CD14-positive monocyte (primary cell): Measurements from ENCODE around the gene RASGRF2. TPM values are rescaled to one million over a fixed set of nuclear protein-coding genes. Genes with fewer than 3 reads are reported as not detected.
"Not testable (repeated sequence)": the region's sequence is repeated elsewhere in the genome, so short reads cannot be mapped to it uniquely, and the experiment has no call there.

Experiments
- DNase-seq, 3 donors: peaks; one replicate each; pipeline ENCODE4 v3.0.0-alpha.2; 2011 to 2022
- H2AFZ ChIP-seq: 2 replicates; pipeline ENCODE4 v1.6.0; 2012; ENCODE audit warnings: mild to moderate bottlenecking, low read depth, low read length, inconsistent platforms; ENCODE audit not compliant: insufficient read depth, poor library complexity, severe bottlenecking
- H3K27ac ChIP-seq, 2 donors: 1 replicate in 1 of 2; 2 replicates in 1 of 2; pipeline ENCODE4 v1.5.1; 2012 to 2013; ENCODE audit warnings: low read length in 2 of 2, control low read depth in 1 of 2, inconsistent platforms in 1 of 2, low read depth in 1 of 2, mild to moderate bottlenecking in 1 of 2
- H3K27me3 ChIP-seq, 2 donors: one replicate each; pipeline versions ENCODE4 v1.6.0 to v1.6.1; 2011 to 2013; ENCODE audit warnings: low read length in 2 of 2; ENCODE audit not compliant: control insufficient read depth in 2 of 2, insufficient read depth in 2 of 2
- H3K36me3 ChIP-seq, 2 donors: replicated peaks in 1 of 2; 1 replicate in 1 of 2; 2 replicates in 1 of 2; pipeline versions ENCODE4 v1.5.1 to v1.6.1; 2012 to 2013; ENCODE audit warnings: low read length in 2 of 2, control low read depth in 1 of 2, inconsistent platforms in 1 of 2, mild to moderate bottlenecking in 1 of 2; ENCODE audit not compliant: insufficient read depth in 2 of 2, control insufficient read depth in 1 of 2
- H3K4me1 ChIP-seq, 2 donors: 1 replicate in 1 of 2; 2 replicates in 1 of 2; pipeline versions ENCODE4 v1.5.1 to v1.6.1; 2012 to 2013; ENCODE audit warnings: low read length in 2 of 2, control low read depth in 1 of 2, inconsistent platforms in 1 of 2, mild to moderate bottlenecking in 1 of 2, moderate library complexity in 1 of 2; ENCODE audit not compliant: insufficient read depth in 2 of 2, control insufficient read depth in 1 of 2
- H3K4me2 ChIP-seq: replicated peaks from 2 replicates; pipeline ENCODE3; 2012; ENCODE audit warnings: low read length, moderate library complexity, mild to moderate bottlenecking; ENCODE audit not compliant: poor library complexity, severe bottlenecking; ENCODE audit errors: extremely low read depth
- H3K4me3 ChIP-seq, 3 experiments: fragments of 200-600 bp in 1 of 3; sonication (generic) in 1 of 3; replicated peaks in 1 of 3; 1 replicate in 2 of 3; 2 replicates in 1 of 3; pipeline ENCODE4 v1.5.1; 2011 to 2013; ENCODE audit warnings: low read length in 3 of 3, mild to moderate bottlenecking in 3 of 3, control low read depth in 2 of 3, low read depth in 2 of 3, inconsistent platforms in 1 of 3, moderate library complexity in 1 of 3
- H3K79me2 ChIP-seq: 2 replicates; pipeline ENCODE4 v1.6.0; 2012; ENCODE audit warnings: mild to moderate bottlenecking, control low read depth, inconsistent platforms, low read length, moderate library complexity; ENCODE audit not compliant: insufficient read depth
- H3K9ac ChIP-seq: 2 replicates; pipeline ENCODE4 v1.6.0; 2017; ENCODE audit warnings: low read length, mild to moderate bottlenecking; ENCODE audit not compliant: insufficient read depth, poor library complexity, severe bottlenecking
- H3K9me3 ChIP-seq, 2 donors: replicated peaks in 1 of 2; 1 replicate in 1 of 2; 2 replicates in 1 of 2; pipeline versions ENCODE4 v1.5.1 to v1.6.1; 2012 to 2013; ENCODE audit warnings: low read length in 2 of 2, control low read depth in 1 of 2; ENCODE audit not compliant: control insufficient read depth in 1 of 2, insufficient read depth in 1 of 2
- H4K20me1 ChIP-seq: 2 replicates; pipeline ENCODE4 v1.6.0; 2012; ENCODE audit warnings: mild to moderate bottlenecking, low read length, control low read depth, moderate library complexity; ENCODE audit not compliant: insufficient read depth
- H3K27ac Mint-ChIP-seq, 7 donors: one replicate each; pipeline ENCODE4 v1.8.0; 2020; ENCODE audit warnings: mild to moderate bottlenecking in 7 of 7, mixed read lengths in 7 of 7, moderate library complexity in 6 of 7, inconsistent platforms in 2 of 7
- H3K27me3 Mint-ChIP-seq, 3 donors: one replicate each; pipeline ENCODE4 v1.8.0; 2021 to 2022; ENCODE audit warnings: low read depth in 3 of 3, mild to moderate bottlenecking in 3 of 3, mixed read lengths in 3 of 3, moderate library complexity in 3 of 3, inconsistent platforms in 1 of 3
- H3K36me3 Mint-ChIP-seq, 2 donors: one replicate each; pipeline ENCODE4 v1.8.0; 2020; ENCODE audit warnings: mixed read lengths in 2 of 2, inconsistent platforms in 1 of 2, mild to moderate bottlenecking in 1 of 2
- H3K4me1 Mint-ChIP-seq: one replicate; pipeline ENCODE4 v1.8.0; 2020; ENCODE audit warnings: mild to moderate bottlenecking, mixed read lengths
- H3K4me3 Mint-ChIP-seq, 2 donors: one replicate each; pipeline ENCODE4 v1.8.0; 2020; ENCODE audit warnings: mild to moderate bottlenecking in 2 of 2, mixed read lengths in 2 of 2, moderate library complexity in 1 of 2
- H3K9me3 Mint-ChIP-seq, 7 donors: one replicate each; pipeline ENCODE4 v1.8.0; 2020 to 2022; ENCODE audit warnings: mixed read lengths in 7 of 7, mild to moderate bottlenecking in 6 of 7, moderate library complexity in 6 of 7, inconsistent platforms in 2 of 7
- WGBS: methylation state at CpG from one replicate; pipeline ENCODE4 v1.1.5; 2013; ENCODE audit warnings: missing lambda C conversion rate; ENCODE audit not compliant: insufficient coverage; 5-methylcytosine and 5-hydroxymethylcytosine counted together
- intact Hi-C, 2 donors: fragments of 100-400 bp; cut with micrococcal nuclease; formaldehyde crosslinking; loops; one replicate each; pipeline versions ENCODE4 v1.15.0 to v1.15.1; 2023
- polyA plus RNA-seq, 3 donors: library from polyadenylated mRNA; depleted of rRNA in 1 of 3; unstranded in 2 of 3; stranded (reverse) in 1 of 3; fragments of 300-500 nt in 2 of 3; fragments of >200 nt in 1 of 3; fragmentation: Illumina TruSeq in 2 of 3; gene quantifications; 1 replicate in 2 of 3; 2 replicates in 1 of 3; pipeline ENCODE4 v1.2.3, GENCODE V29; 2012 to 2021
- TF ChIP-seq, protein P1 (sequence below): fragments of 200-600 bp; IDR thresholded peaks from one replicate; pipeline ENCODE4 v1.8.0; 2022; ENCODE audit warnings: antibody characterized with exemption, mild to moderate bottlenecking

RASGRF2 gene
- polyA plus RNA-seq, 3 donors, result 0.01 to 0.02 TPM; not detected in 1

DNA sequence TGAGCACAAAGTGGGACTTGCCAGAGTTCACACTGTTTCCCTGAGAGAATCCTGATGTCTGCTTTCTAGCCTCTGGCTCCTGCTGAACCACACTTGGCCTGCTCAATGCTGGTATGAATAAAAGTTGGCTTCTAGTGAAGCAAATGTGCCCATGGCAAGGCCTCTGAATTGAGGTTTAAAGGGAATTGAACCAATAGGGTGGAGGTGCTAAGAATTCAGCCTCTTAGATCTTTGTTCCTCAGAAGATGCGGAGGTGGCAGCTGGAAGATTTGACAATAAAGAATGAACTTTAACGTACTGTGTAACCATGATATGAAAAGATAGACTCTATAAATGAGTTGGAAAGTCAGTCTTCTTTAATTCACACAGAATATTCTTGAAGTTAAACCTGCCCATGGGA is 57.2 kb downstream of the RASGRF2 start:
- H3K4me2 ChIP-seq, result no peak overlapping the region
- H3K27me3 ChIP-seq, result no peaks in the 10 kb centered on the region
- Mint-ChIP-seq H3K9me3 (peaks cover 0 to 3% (median 2%) of the 10 kb centered on the region in 7 donors), H3K4me1 (no peaks in the 10 kb centered on the region), H3K27me3 (peaks cover 4 to 6% (median 4%) of the 10 kb centered on the region in 3 donors), H3K36me3 (no peaks in the 10 kb centered on the region), H3K4me3 (no peak overlapping the region), H3K27ac (no peak overlapping the region)
- H3K79me2 ChIP-seq, result no peaks in the 10 kb centered on the region
- H3K27ac ChIP-seq, result no peak overlapping the region
- no peak for DNase-seq
- no peak overlapping the region for H3K4me3 ChIP-seq
- H3K9ac ChIP-seq, result no peak overlapping the region
- H4K20me1 ChIP-seq, result no peaks in the 10 kb centered on the region
- no peaks in the 10 kb centered on the region for H3K36me3 ChIP-seq
- intact Hi-C loops, result no loop called here
- no peaks in the 10 kb centered on the region for H3K9me3 ChIP-seq
- WGBS, result 100% methylated on average over 1 of the region's 2 CpGs
- TF ChIP-seq, protein P1, sequence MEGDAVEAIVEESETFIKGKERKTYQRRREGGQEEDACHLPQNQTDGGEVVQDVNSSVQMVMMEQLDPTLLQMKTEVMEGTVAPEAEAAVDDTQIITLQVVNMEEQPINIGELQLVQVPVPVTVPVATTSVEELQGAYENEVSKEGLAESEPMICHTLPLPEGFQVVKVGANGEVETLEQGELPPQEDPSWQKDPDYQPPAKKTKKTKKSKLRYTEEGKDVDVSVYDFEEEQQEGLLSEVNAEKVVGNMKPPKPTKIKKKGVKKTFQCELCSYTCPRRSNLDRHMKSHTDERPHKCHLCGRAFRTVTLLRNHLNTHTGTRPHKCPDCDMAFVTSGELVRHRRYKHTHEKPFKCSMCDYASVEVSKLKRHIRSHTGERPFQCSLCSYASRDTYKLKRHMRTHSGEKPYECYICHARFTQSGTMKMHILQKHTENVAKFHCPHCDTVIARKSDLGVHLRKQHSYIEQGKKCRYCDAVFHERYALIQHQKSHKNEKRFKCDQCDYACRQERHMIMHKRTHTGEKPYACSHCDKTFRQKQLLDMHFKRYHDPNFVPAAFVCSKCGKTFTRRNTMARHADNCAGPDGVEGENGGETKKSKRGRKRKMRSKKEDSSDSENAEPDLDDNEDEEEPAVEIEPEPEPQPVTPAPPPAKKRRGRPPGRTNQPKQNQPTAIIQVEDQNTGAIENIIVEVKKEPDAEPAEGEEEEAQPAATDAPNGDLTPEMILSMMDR, result no peak
- H2AFZ ChIP-seq, result no peak overlapping the region
- no peaks in the 10 kb centered on the region for H3K4me1 ChIP-seq

GRCh38 chr5:81018608-81019007 is 58.4 kb downstream of the RASGRF2 start:
- H3K9ac ChIP-seq, H3K27me3 Mint-ChIP-seq, DNase-seq, H3K9me3 ChIP-seq, H3K36me3 ChIP-seq, H3K4me1 Mint-ChIP-seq, H3K27ac ChIP-seq, H4K20me1 ChIP-seq, H3K4me2 ChIP-seq, H3K4me1 ChIP-seq, H3K36me3 Mint-ChIP-seq, H3K4me3 ChIP-seq, intact Hi-C loops, H3K79me2 ChIP-seq, H3K9me3 Mint-ChIP-seq, H2AFZ ChIP-seq, H3K27ac Mint-ChIP-seq, H3K27me3 ChIP-seq: not testable (repeated sequence)
- peak overlapping the region in 1 of 2 donors; percentile 12 for H3K4me3 Mint-ChIP-seq
- 94% methylated on average over 3 of the region's 6 CpGs for WGBS
